Neuronal stem cell (in vitro differentiated cells): ENCODE results near the gene LYST.

Source experiments
- DNase-seq: peaks from one replicate; pipeline ENCODE4 v3.0.0-alpha.2; 2013; ENCODE audit warnings: low spot score
- H2AFZ ChIP-seq: one replicate; pipeline ENCODE4 v1.6.1; 2013; ENCODE audit warnings: mild to moderate bottlenecking, low read length, inconsistent platforms
- H2AK5ac ChIP-seq: 2 replicates; pipeline ENCODE4 v1.6.1; 2013; ENCODE audit warnings: low read depth, mild to moderate bottlenecking, inconsistent platforms, low read length, moderate library complexity, mixed read lengths
- H2BK120ac ChIP-seq: 2 replicates; pipeline ENCODE4 v1.6.1; 2013; ENCODE audit warnings: low read depth, mild to moderate bottlenecking, inconsistent platforms, low read length, moderate library complexity, mixed read lengths
- H2BK12ac ChIP-seq: one replicate; pipeline ENCODE4 v1.6.1; 2013; ENCODE audit warnings: low read length, inconsistent platforms
- H2BK15ac ChIP-seq: 2 replicates; pipeline ENCODE4 v1.6.1; 2013; ENCODE audit warnings: mild to moderate bottlenecking, low read length, inconsistent platforms, mixed read lengths
- H2BK5ac ChIP-seq: one replicate; pipeline ENCODE4 v1.6.1; 2013; ENCODE audit warnings: inconsistent platforms, mild to moderate bottlenecking, low read length, moderate library complexity
- H3K14ac ChIP-seq: one replicate; pipeline ENCODE4 v1.6.1; 2013; ENCODE audit warnings: low read length, inconsistent platforms
- H3K18ac ChIP-seq: 2 replicates; pipeline ENCODE4 v1.6.1; 2013; ENCODE audit warnings: low read length, inconsistent platforms
- H3K23ac ChIP-seq: 2 replicates; pipeline ENCODE4 v1.6.1; 2013; ENCODE audit warnings: low read depth, mild to moderate bottlenecking, mixed read lengths, low read length, inconsistent platforms; ENCODE audit not compliant: poor library complexity
- H3K27ac ChIP-seq: replicated peaks from 3 replicates; pipeline ENCODE4 v1.5.1; 2013; ENCODE audit warnings: low read length, inconsistent platforms
- H3K27me3 ChIP-seq, 3 experiments: 2 replicates each; pipeline ENCODE4 v1.6.1; 2013; ENCODE audit warnings: low read length in 3 of 3, mild to moderate bottlenecking in 2 of 3, inconsistent platforms in 1 of 3, low read depth in 1 of 3, mixed read lengths in 1 of 3, moderate library complexity in 1 of 3; ENCODE audit not compliant: control insufficient read depth in 3 of 3, insufficient read depth in 3 of 3
- H3K36me3 ChIP-seq, 2 donors: replicated peaks in 1 of 2; 2 replicates each; pipeline ENCODE4 v1.6.1; 2013; ENCODE audit warnings: low read length in 2 of 2; ENCODE audit not compliant: control insufficient read depth in 2 of 2, insufficient read depth in 2 of 2
- H3K4ac ChIP-seq: 2 replicates; pipeline ENCODE4 v1.6.1; 2013; ENCODE audit warnings: inconsistent platforms, mild to moderate bottlenecking, low read length, moderate library complexity
- H3K4me1 ChIP-seq, 2 donors: 1 replicate in 1 of 2; 2 replicates in 1 of 2; pipeline ENCODE4 v1.6.1; 2013; ENCODE audit warnings: low read length in 2 of 2, low read depth in 1 of 2; ENCODE audit not compliant: control insufficient read depth in 2 of 2, insufficient read depth in 1 of 2
- H3K4me2 ChIP-seq: one replicate; pipeline ENCODE4 v1.6.1; 2013; ENCODE audit warnings: mild to moderate bottlenecking, low read length, inconsistent platforms; ENCODE audit not compliant: insufficient read depth, poor library complexity, severe bottlenecking
- H3K4me3 ChIP-seq, 2 donors: 2 replicates each; pipeline ENCODE4 v1.5.1; 2013; ENCODE audit warnings: low read length in 2 of 2, mild to moderate bottlenecking in 2 of 2, inconsistent platforms in 1 of 2, moderate library complexity in 1 of 2
- H3K79me1 ChIP-seq: one replicate; pipeline ENCODE4 v1.6.1; 2013; ENCODE audit warnings: low read depth, mild to moderate bottlenecking, inconsistent platforms, low read length, moderate library complexity
- H3K9ac ChIP-seq: one replicate; pipeline ENCODE4 v1.6.1; 2013; ENCODE audit warnings: mild to moderate bottlenecking, low read depth, low read length, inconsistent platforms; ENCODE audit not compliant: poor library complexity
- H3K9me3 ChIP-seq, 2 donors: replicated peaks in 1 of 2; 2 replicates each; pipeline versions ENCODE3 to v1.6.1; 2013; ENCODE audit warnings: low read length in 2 of 2, mild to moderate bottlenecking in 2 of 2, inconsistent platforms in 1 of 2, low read depth in 1 of 2, mixed read lengths in 1 of 2, moderate library complexity in 1 of 2; ENCODE audit not compliant: control insufficient read depth in 2 of 2, insufficient read depth in 1 of 2
- H4K8ac ChIP-seq: one replicate; pipeline ENCODE4 v1.6.1; 2013; ENCODE audit warnings: low read depth, mild to moderate bottlenecking, inconsistent platforms, low read length, moderate library complexity
- H4K91ac ChIP-seq: one replicate; pipeline ENCODE4 v1.6.1; 2013; ENCODE audit warnings: low read length, low read depth, mild to moderate bottlenecking, inconsistent platforms; ENCODE audit not compliant: poor library complexity
- WGBS, 2 donors: extraction: QIAGEN DNeasy Blood & Tissue Kit; methylation state at CpG; one replicate each; pipeline ENCODE4 v1.1.7; 2013; ENCODE audit warnings: missing lambda C conversion rate in 2 of 2, mixed read lengths in 1 of 2; ENCODE audit not compliant: insufficient read length in 2 of 2, insufficient replicate concordance in 1 of 2; ENCODE audit errors: extremely low coverage in 2 of 2; 5-methylcytosine and 5-hydroxymethylcytosine counted together

LYST gene

GRCh38 chr1:235892202-235892601, 25.5 kb upstream of the LYST start:
- WGBS, 2 donors, result no CpG with 5 or more reads among the region's 6 CpGs
- no peaks in the 10 kb centered on the region for H3K36me3 ChIP-seq
- peaks cover 0 to 8% of the 10 kb centered on the region in 2 donors for H3K4me1 ChIP-seq
- H3K14ac ChIP-seq, result no peak overlapping the region
- DNase-seq, result no peak
- no peak overlapping the region for H3K4me2 ChIP-seq
- H3K23ac ChIP-seq, result no peak overlapping the region
- no peak overlapping the region for H3K9ac ChIP-seq
- no peak overlapping the region for H3K27ac ChIP-seq
- H3K4ac ChIP-seq, result no peak overlapping the region
- H2BK120ac ChIP-seq, result no peak overlapping the region
- no peak overlapping the region for H3K18ac ChIP-seq
- no peak overlapping the region for H2BK5ac ChIP-seq
- H3K79me1 ChIP-seq, result no peaks in the 10 kb centered on the region
- no peaks in the 10 kb centered on the region for H3K27me3 ChIP-seq
- no peak overlapping the region for H2AK5ac ChIP-seq
- H4K91ac ChIP-seq, result no peak overlapping the region
- no peak overlapping the region for H2BK15ac ChIP-seq
- no peaks in the 10 kb centered on the region for H3K9me3 ChIP-seq
- H3K4me3 ChIP-seq, result no peak overlapping the region
- no peak overlapping the region for H4K8ac ChIP-seq
- H2AFZ ChIP-seq, result no peak overlapping the region
- H2BK12ac ChIP-seq, result peak overlapping the region; percentile 84

GRCh38 chr1:235888119-235888643, 21.5 kb upstream of the LYST start:
- Histone ChIP-seq H3K4me3 (no peak overlapping the region), H3K79me1 (no peaks in the 10 kb centered on the region), H3K9ac (no peak overlapping the region), H3K27me3 (peaks cover 0 to under 1% (median 0%) of the 10 kb centered on the region in 3 experiments), H3K18ac (no peak overlapping the region), H3K4me2 (no peak overlapping the region), H2AK5ac (no peak overlapping the region), H3K4ac (no peak overlapping the region), H4K8ac (no peak overlapping the region), H2BK15ac (no peak overlapping the region), H3K4me1 (peaks cover 0 to 8% of the 10 kb centered on the region in 2 donors), H3K9me3 (no peaks in the 10 kb centered on the region), H3K23ac (no peak overlapping the region), H2BK5ac (no peak overlapping the region), H2AFZ (no peak overlapping the region), H4K91ac (no peak overlapping the region), H3K27ac (no peak overlapping the region), H2BK120ac (no peak overlapping the region), H3K14ac (no peak overlapping the region), H3K36me3 (no peaks in the 10 kb centered on the region), H2BK12ac (no peak overlapping the region)
- DNase-seq, result no peak
- WGBS, 2 donors, result no CpG with 5 or more reads among the region's 8 CpGs

GRCh38 chr1:235887676-235888075, 21.0 kb upstream of the LYST start:
- no peak overlapping the region for H3K4ac ChIP-seq
- no peak overlapping the region for H2BK12ac ChIP-seq
- H3K27me3 ChIP-seq, result peaks cover 0 to 5% (median 0%) of the 10 kb centered on the region in 3 experiments
- H3K4me3 ChIP-seq, result no peak overlapping the region
- peaks cover 0 to 7% of the 10 kb centered on the region in 2 donors for H3K4me1 ChIP-seq
- no peaks in the 10 kb centered on the region for H3K79me1 ChIP-seq
- H2AFZ ChIP-seq, result no peak overlapping the region
- H3K4me2 ChIP-seq, result no peak overlapping the region
- H3K18ac ChIP-seq, result no peak overlapping the region
- H2BK15ac ChIP-seq, result no peak overlapping the region
- no peak for DNase-seq
- no peak overlapping the region for H3K14ac ChIP-seq
- H3K23ac ChIP-seq, result no peak overlapping the region
- H4K91ac ChIP-seq, result no peak overlapping the region
- no peaks in the 10 kb centered on the region for H3K9me3 ChIP-seq
- H4K8ac ChIP-seq, result no peak overlapping the region
- H2BK5ac ChIP-seq, result no peak overlapping the region
- no peaks in the 10 kb centered on the region for H3K36me3 ChIP-seq
- no peak overlapping the region for H3K9ac ChIP-seq
- H2AK5ac ChIP-seq, result no peak overlapping the region
- no CpG with 5 or more reads among the region's 2 CpGs for WGBS, 2 donors
- H3K27ac ChIP-seq, result no peak overlapping the region
- H2BK120ac ChIP-seq, result no peak overlapping the region

- Histone ChIP-seq H3K4me2 (no peak overlapping the region), H3K79me1 (no peaks in the 10 kb centered on the region), H2AFZ (no peak overlapping the region), H3K4me3 (no peak overlapping the region), H3K4me1 (peaks cover 0 to 3% of the 10 kb centered on the region in 2 donors), H3K4ac (no peak overlapping the region), H3K18ac (no peak overlapping the region), H3K9ac (no peak overlapping the region), H3K14ac (no peak overlapping the region), H3K36me3 (no peaks in the 10 kb centered on the region), H2BK15ac (no peak overlapping the region), H4K91ac (no peak overlapping the region), H2BK5ac (no peak overlapping the region), H2BK120ac (no peak overlapping the region), H3K27ac (no peak overlapping the region), H3K9me3 (no peaks in the 10 kb centered on the region), H2AK5ac (no peak overlapping the region), H4K8ac (no peak overlapping the region), H2BK12ac (no peak overlapping the region), H3K27me3 (peaks cover 0 to 15% (median 0%) of the 10 kb centered on the region in 3 experiments), H3K23ac (no peak overlapping the region)
- WGBS, 2 donors, result no CpG with 5 or more reads among the region's 3 CpGs
- no peak for DNase-seq
Measured at GRCh38 chr1:235885655-235886262, 19.1 kb upstream of the LYST start.
